IMR-90 (cell line): ENCODE data around the gene NUBPL. TPM values are rescaled to one million over a fixed set of nuclear protein-coding genes. Genes with fewer than 3 reads are reported as not detected.
A peak's percentile ranks its signal among the peaks of the same experiment; 100 is the strongest.

Experiments used
- ATAC-seq: fragments of 200-7000 bp; cut with Tn5 transposase; 2 replicates; pipeline ENCODE4 v1.9.1; 2020; ENCODE audit warnings: low read depth, mild to moderate bottlenecking, moderate library complexity
- BruUV-seq: library from RNA; stranded (reverse); fragments of 400-500 nt; replicated peaks from 2 replicates; lab custom pipeline; 2021; lab: Mats Ljungman, UMichigan
- CTCF ChIA-PET: fragments of 300-600 bp; formaldehyde crosslinking; extraction: SDS; loops from one replicate; lab custom pipeline; 2021; ENCODE audit warnings: antibody characterized with exemption; lab: Yijun Ruan, JAX
- POLR2A ChIA-PET: fragments of 300-600 bp; sonication (Branson Sonifier 250); formaldehyde crosslinking; loops from one replicate; lab custom pipeline; 2022; ENCODE audit warnings: antibody characterized with exemption; ENCODE audit not compliant: unreplicated experiment; lab: Charles Lee
- DNase-seq: peaks from one replicate; pipeline ENCODE4 v3.0.0; 2013
- H2AFZ ChIP-seq: replicated peaks from 2 replicates; pipeline ENCODE3; 2013; ENCODE audit warnings: low read length, mild to moderate bottlenecking; ENCODE audit not compliant: poor library complexity
- H2AK5ac ChIP-seq: 2 replicates; pipeline ENCODE4 v1.6.1; 2013; ENCODE audit warnings: low read depth, low read length, inconsistent platforms
- H2AK9ac ChIP-seq: replicated peaks from 2 replicates; pipeline ENCODE3; 2013; ENCODE audit warnings: mild to moderate bottlenecking, low read depth, low read length, moderate library complexity; ENCODE audit not compliant: poor library complexity
- H2BK120ac ChIP-seq: 2 replicates; pipeline ENCODE4 v1.6.1; 2013; ENCODE audit warnings: low read depth, low read length, inconsistent platforms
- H2BK15ac ChIP-seq: 3 replicates; pipeline ENCODE4 v1.6.1; 2013; ENCODE audit warnings: low read depth, low read length, inconsistent platforms
- H2BK20ac ChIP-seq: 2 replicates; pipeline ENCODE4 v1.6.1; 2013; ENCODE audit warnings: low read depth, mild to moderate bottlenecking, inconsistent platforms, low read length, moderate library complexity
- H2BK5ac ChIP-seq: 2 replicates; pipeline ENCODE4 v1.6.1; 2013; ENCODE audit warnings: mild to moderate bottlenecking, low read depth, low read length, inconsistent platforms; ENCODE audit not compliant: poor library complexity, severe bottlenecking
- H3K14ac ChIP-seq: replicated peaks from 2 replicates; pipeline ENCODE4 v1.6.1; 2013; ENCODE audit warnings: low read depth, low read length, inconsistent platforms
- H3K18ac ChIP-seq: 2 replicates; pipeline ENCODE4 v1.6.1; 2013; ENCODE audit warnings: low read depth, low read length, control low read depth
- H3K23ac ChIP-seq: 2 replicates; pipeline ENCODE4 v1.6.1; 2013; ENCODE audit warnings: low read depth, low read length, inconsistent platforms
- H3K27ac ChIP-seq: 2 replicates; pipeline ENCODE4 v1.5.1; 2013; ENCODE audit warnings: mild to moderate bottlenecking, control low read depth, low read length; ENCODE audit not compliant: insufficient read depth
- H3K27me3 ChIP-seq: 2 replicates; pipeline ENCODE4 v1.6.1; 2013; ENCODE audit warnings: low read length; ENCODE audit not compliant: control insufficient read depth, insufficient read depth
- H3K36me3 ChIP-seq: 2 replicates; pipeline ENCODE4 v1.6.1; 2013; ENCODE audit warnings: low read length, mixed read lengths; ENCODE audit not compliant: control insufficient read depth, insufficient read depth
- H3K4ac ChIP-seq: 2 replicates; pipeline ENCODE4 v1.6.1; 2013; ENCODE audit warnings: low read depth, low read length, inconsistent platforms
- H3K4me1 ChIP-seq: 2 replicates; pipeline ENCODE4 v1.6.1; 2013; ENCODE audit warnings: low read length, mixed read lengths; ENCODE audit not compliant: control insufficient read depth, insufficient read depth
- H3K4me2 ChIP-seq: 2 replicates; pipeline ENCODE4 v1.6.1; 2013; ENCODE audit warnings: low read depth, mild to moderate bottlenecking, control low read depth, low read length, moderate library complexity
- H3K4me3 ChIP-seq: 2 replicates; pipeline ENCODE4 v1.5.1; 2013; ENCODE audit warnings: low read depth, mild to moderate bottlenecking, control low read depth, low read length, moderate library complexity; ENCODE audit not compliant: insufficient read depth
- H3K56ac ChIP-seq: 2 replicates; pipeline ENCODE4 v1.6.1; 2013; ENCODE audit warnings: low read length, inconsistent platforms; ENCODE audit not compliant: insufficient read depth; ENCODE audit errors: extremely low read depth
- H3K79me1 ChIP-seq, 2 experiments: 2 replicates each; pipeline ENCODE4 v1.6.1; 2013; ENCODE audit warnings: low read length in 2 of 2, inconsistent platforms in 1 of 2, low read depth in 1 of 2
- H3K9ac ChIP-seq: 2 replicates; pipeline ENCODE4 v1.6.1; 2013; ENCODE audit warnings: low read depth, low read length, control low read depth
- H3K9me1 ChIP-seq: 2 replicates; pipeline ENCODE4 v1.6.1; 2013; ENCODE audit warnings: low read length, inconsistent platforms; ENCODE audit not compliant: insufficient read depth
- H3K9me3 ChIP-seq: 2 replicates; pipeline ENCODE4 v1.6.1; 2013; ENCODE audit warnings: low read length; ENCODE audit not compliant: control insufficient read depth, insufficient read depth
- H4K20me1 ChIP-seq: 2 replicates; pipeline ENCODE4 v1.6.1; 2013; ENCODE audit warnings: low read length, inconsistent platforms; ENCODE audit not compliant: insufficient read depth
- H4K5ac ChIP-seq: 2 replicates; pipeline ENCODE4 v1.6.1; 2013; ENCODE audit warnings: mild to moderate bottlenecking, low read depth, low read length, control low read depth
- H4K8ac ChIP-seq, 2 experiments: 2 replicates each; pipeline ENCODE4 v1.6.1; 2013; ENCODE audit warnings: low read depth in 2 of 2, low read length in 2 of 2, control low read depth in 1 of 2, inconsistent platforms in 1 of 2
- H4K91ac ChIP-seq: 2 replicates; pipeline ENCODE4 v1.6.1; 2013; ENCODE audit warnings: low read depth, low read length, inconsistent platforms; ENCODE audit not compliant: insufficient read depth
- CEBPB ChIP-seq: IDR thresholded peaks from 2 replicates; pipeline ENCODE4 v1.6.1; 2012; ENCODE audit warnings: low read depth, low read length, improper control_type of control experiment
- MAFK ChIP-seq: IDR thresholded peaks from 2 replicates; pipeline ENCODE4 v1.6.1; 2012; ENCODE audit warnings: low read depth, low read length, improper control_type of control experiment
- WGBS, 2 experiments: methylation state at CpG; one replicate each; pipeline versions ENCODE4 v1.1.5 to v1.1.7; 2013; ENCODE audit warnings: missing lambda C conversion rate in 2 of 2; ENCODE audit not compliant: insufficient read length in 1 of 2; ENCODE audit errors: extremely low coverage in 2 of 2; 5-methylcytosine and 5-hydroxymethylcytosine counted together
- dilution Hi-C: fragments of 300-500 bp; cut with HindIII; formaldehyde crosslinking; loops from one replicate; pipeline ENCODE4 v1.14.3; 2018; ENCODE audit warnings: low sequenced_read_pairs; ENCODE audit not compliant: unreplicated experiment
- in situ Hi-C: fragments of 300-500 bp; cut with MboI; formaldehyde crosslinking; loops from 3 replicates; pipeline ENCODE4 v1.14.3; 2019; ENCODE audit warnings: low sequenced_read_pairs, inconsistent platforms, mixed read lengths
- intact Hi-C: fragments of 100-400 bp; cut with micrococcal nuclease; formaldehyde crosslinking; loops from 2 replicates; pipeline ENCODE4 v1.10.0; 2022
- polyA plus RNA-seq, 3 experiments: library from polyadenylated mRNA; depleted of rRNA; stranded (reverse); fragments of >200 nt; gene quantifications; 2 replicates each; pipeline ENCODE4 v1.2.3, GENCODE V29; 2012; ENCODE audit warnings: low replicate concordance in 1 of 3
- total RNA-seq: library from RNA; depleted of rRNA; stranded (reverse); fragments of >200 nt; gene quantifications from 2 replicates; pipeline ENCODE4 v1.2.3, GENCODE V29; 2012

Gene NUBPL
- total and polyA plus RNA-seq, 2 of the 4 experiments (the other 2 are of a cell fraction) = 5.4 to 11.5 TPM

DNA sequence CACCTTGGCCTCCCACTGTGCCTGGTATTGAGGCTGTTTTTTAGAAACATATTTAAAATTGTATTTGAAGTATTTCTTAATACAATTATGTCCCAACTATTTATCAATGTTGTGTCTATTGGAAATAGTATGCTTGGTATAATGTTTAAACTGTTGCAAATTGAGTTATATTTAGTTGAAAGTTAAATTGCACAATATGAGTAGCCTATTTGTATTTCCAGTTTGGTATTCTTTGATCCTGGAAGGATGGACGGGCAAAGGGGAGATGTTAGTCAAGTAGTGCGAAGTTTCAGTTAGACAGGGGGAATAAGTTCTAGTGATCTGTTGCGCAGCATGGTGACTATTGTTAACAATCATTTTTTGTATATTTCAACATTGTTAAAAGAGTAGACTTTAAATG is 111.5 kb downstream of the NUBPL start:
- CTCF ChIA-PET = no interaction called here
- H2BK5ac ChIP-seq = no peak overlapping the region
- TF ChIP-seq CEBPB (0 out of 2 replicates have a peak, but pooled peaks have one; percentile 5), MAFK (no peak)

More for the DNA sequence above, 111.5 kb downstream of the NUBPL start:
- Histone ChIP-seq H2AK9ac (no peak overlapping the region), H3K4me2 (no peak overlapping the region), H3K27me3 (no peaks in the 10 kb centered on the region), H3K36me3 (no peaks in the 10 kb centered on the region), H4K91ac (no peak overlapping the region), H4K5ac (no peak overlapping the region), H4K20me1 (no peaks in the 10 kb centered on the region), H3K56ac (no peak overlapping the region), H2BK20ac (no peak overlapping the region), H3K9me1 (no peaks in the 10 kb centered on the region), H3K9me3 (no peaks in the 10 kb centered on the region), H2AFZ (no peak overlapping the region), H3K4ac (no peak overlapping the region), H3K4me3 (no peak overlapping the region), H3K18ac (no peak overlapping the region), H4K8ac (no peak overlapping the region), H3K23ac (no peak overlapping the region), H3K14ac (no peak overlapping the region), H3K4me1 (no peaks in the 10 kb centered on the region), H3K9ac (no peak overlapping the region), H2BK15ac (no peak overlapping the region), H2BK120ac (no peak overlapping the region), H3K27ac (no peak overlapping the region), H2AK5ac (no peak overlapping the region), H3K79me1 (no peaks in the 10 kb centered on the region)
- in situ Hi-C loops = no loop called here
- POLR2A ChIA-PET = no interaction called here
- no TSS peak for BruUV-seq
- dilution Hi-C loops = no loop called here
- DNase-seq (no peak), ATAC-seq (no peak)
- intact Hi-C loops = no loop called here
- no CpG with 5 or more reads among the region's 3 CpGs for WGBS, 2 experiments
